A673 (cell line): ENCODE data around the gene VAMP7. TPM values are rescaled to one million over a fixed set of nuclear protein-coding genes. Genes with fewer than 3 reads are reported as not detected.

Experiments used
- BruUV-seq: library from RNA; stranded (reverse); fragments of 400-500 nt; replicated peaks from 2 replicates; lab custom pipeline; 2021; lab: Mats Ljungman, UMichigan
- CTCF ChIA-PET: fragments of 300-600 bp; sonication (Branson Sonifier 250); formaldehyde crosslinking; loops from one replicate; lab custom pipeline; 2022; ENCODE audit warnings: antibody characterized with exemption; lab: Charles Lee
- POLR2A ChIA-PET: fragments of 300-600 bp; sonication (Branson Sonifier 250); formaldehyde crosslinking; loops from one replicate; lab custom pipeline; 2022; ENCODE audit warnings: antibody characterized with exemption; ENCODE audit not compliant: low non-redundant PET; lab: Charles Lee
- DNase-seq: peaks from one replicate; pipeline ENCODE4 v3.0.0-alpha.2; 2015; ENCODE audit warnings: low spot score
- H3K27ac ChIP-seq: fragments of 200-600 bp; sonication (generic); 2 replicates; pipeline ENCODE4 v1.5.1; 2016; ENCODE audit warnings: mixed run types, low read depth, mild to moderate bottlenecking, mixed read lengths, antibody characterized with exemption, low read length; ENCODE audit not compliant: poor library complexity, severe bottlenecking
- H3K27me3 ChIP-seq: fragments of 200-600 bp; sonication (generic); replicated peaks from 2 replicates; pipeline ENCODE4 v1.6.1; 2017; ENCODE audit warnings: mixed run types, low read depth, mild to moderate bottlenecking, mixed read lengths, antibody characterized with exemption, low read length; ENCODE audit not compliant: insufficient read depth, poor library complexity
- H3K36me3 ChIP-seq: fragments of 200-600 bp; sonication (generic); 2 replicates; pipeline ENCODE4 v1.6.1; 2016; ENCODE audit warnings: mixed run types, mild to moderate bottlenecking, mixed read lengths, antibody characterized with exemption, low read length; ENCODE audit not compliant: insufficient read depth, poor library complexity, severe bottlenecking
- H3K4me1 ChIP-seq: fragments of 200-600 bp; sonication (generic); 2 replicates; pipeline ENCODE4 v1.6.1; 2017; ENCODE audit warnings: mixed run types, mild to moderate bottlenecking, mixed read lengths, antibody characterized with exemption, low read length; ENCODE audit not compliant: insufficient read depth, poor library complexity, severe bottlenecking
- H3K4me3 ChIP-seq: fragments of 200-600 bp; sonication (generic); 2 replicates; pipeline ENCODE4 v1.5.1; 2016; ENCODE audit warnings: low read depth, mixed run types, mild to moderate bottlenecking, mixed read lengths, low read length; ENCODE audit not compliant: poor library complexity, severe bottlenecking
- H3K9me3 ChIP-seq: fragments of 200-600 bp; sonication (generic); 2 replicates; pipeline ENCODE4 v1.6.1; 2016; ENCODE audit warnings: mixed run types, low read depth, mild to moderate bottlenecking, mixed read lengths, antibody characterized with exemption, low read length; ENCODE audit not compliant: poor library complexity, severe bottlenecking
- EZH2 ChIP-seq: fragments of 200-600 bp; sonication (generic); IDR thresholded peaks from 2 replicates; pipeline ENCODE4 v1.6.1; 2017; ENCODE audit warnings: borderline replicate concordance, low read depth, mild to moderate bottlenecking, mixed read lengths, antibody characterized with exemption, low read length; ENCODE audit not compliant: poor library complexity, severe bottlenecking
- intact Hi-C: fragments of 100-400 bp; cut with micrococcal nuclease; formaldehyde crosslinking; loops from one replicate; pipeline ENCODE4 v1.10.0; 2022; ENCODE audit not compliant: unreplicated experiment
- total RNA-seq: library from RNA; stranded (reverse); gene quantifications from 2 replicates; pipeline ENCODE4 v1.2.3, GENCODE V29; 2021
- TF ChIP-seq, protein P1 (sequence below): fragments of 300-800, 200-600 bp; sonication (generic); conservative IDR thresholded peaks from 2 replicates; pipeline ENCODE4 v1.5.1; 2017; ENCODE audit warnings: low read depth, mild to moderate bottlenecking, antibody characterized with exemption, low read length, moderate library complexity, mixed read lengths

VAMP7 gene
- total RNA-seq, 1 experiment from 2014 or later = 25.1 TPM

GRCh38 chrX:155962906-155963305 lies 81.8 kb downstream of the VAMP7 start:
- no peaks in the 10 kb centered on the region for H3K36me3 ChIP-seq
- CTCF ChIA-PET = no interaction called here
- no peaks in the 10 kb centered on the region for H3K9me3 ChIP-seq
- no peak for DNase-seq
- TF ChIP-seq, protein P1, sequence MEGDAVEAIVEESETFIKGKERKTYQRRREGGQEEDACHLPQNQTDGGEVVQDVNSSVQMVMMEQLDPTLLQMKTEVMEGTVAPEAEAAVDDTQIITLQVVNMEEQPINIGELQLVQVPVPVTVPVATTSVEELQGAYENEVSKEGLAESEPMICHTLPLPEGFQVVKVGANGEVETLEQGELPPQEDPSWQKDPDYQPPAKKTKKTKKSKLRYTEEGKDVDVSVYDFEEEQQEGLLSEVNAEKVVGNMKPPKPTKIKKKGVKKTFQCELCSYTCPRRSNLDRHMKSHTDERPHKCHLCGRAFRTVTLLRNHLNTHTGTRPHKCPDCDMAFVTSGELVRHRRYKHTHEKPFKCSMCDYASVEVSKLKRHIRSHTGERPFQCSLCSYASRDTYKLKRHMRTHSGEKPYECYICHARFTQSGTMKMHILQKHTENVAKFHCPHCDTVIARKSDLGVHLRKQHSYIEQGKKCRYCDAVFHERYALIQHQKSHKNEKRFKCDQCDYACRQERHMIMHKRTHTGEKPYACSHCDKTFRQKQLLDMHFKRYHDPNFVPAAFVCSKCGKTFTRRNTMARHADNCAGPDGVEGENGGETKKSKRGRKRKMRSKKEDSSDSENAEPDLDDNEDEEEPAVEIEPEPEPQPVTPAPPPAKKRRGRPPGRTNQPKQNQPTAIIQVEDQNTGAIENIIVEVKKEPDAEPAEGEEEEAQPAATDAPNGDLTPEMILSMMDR = no peak
- TF ChIP-seq EZH2 = no peak
- POLR2A ChIA-PET = no interaction called here
- H3K4me3 ChIP-seq = no peak overlapping the region
- H3K27ac ChIP-seq = no peak overlapping the region
- H3K27me3 ChIP-seq = no peaks in the 10 kb centered on the region
- no TSS peak for BruUV-seq
- no peaks in the 10 kb centered on the region for H3K4me1 ChIP-seq
- intact Hi-C loops = no loop called here

- no TSS peak for BruUV-seq
- no peaks in the 10 kb centered on the region for H3K27me3 ChIP-seq
- no peaks in the 10 kb centered on the region for H3K9me3 ChIP-seq
- CTCF ChIA-PET = no interaction called here
- intact Hi-C loops = no loop called here
- H3K36me3 ChIP-seq = no peaks in the 10 kb centered on the region
- TF ChIP-seq, protein P1 = peak; percentile 62
- no peak for TF ChIP-seq EZH2
- no peak overlapping the region for H3K4me3 ChIP-seq
- no peaks in the 10 kb centered on the region for H3K4me1 ChIP-seq
- H3K27ac ChIP-seq = no peak overlapping the region
- POLR2A ChIA-PET = no interaction called here
- DNase-seq = peak; percentile 53
Measured at GRCh38 chrX:155966876-155967275, 85.7 kb downstream of the VAMP7 start.

DNA sequence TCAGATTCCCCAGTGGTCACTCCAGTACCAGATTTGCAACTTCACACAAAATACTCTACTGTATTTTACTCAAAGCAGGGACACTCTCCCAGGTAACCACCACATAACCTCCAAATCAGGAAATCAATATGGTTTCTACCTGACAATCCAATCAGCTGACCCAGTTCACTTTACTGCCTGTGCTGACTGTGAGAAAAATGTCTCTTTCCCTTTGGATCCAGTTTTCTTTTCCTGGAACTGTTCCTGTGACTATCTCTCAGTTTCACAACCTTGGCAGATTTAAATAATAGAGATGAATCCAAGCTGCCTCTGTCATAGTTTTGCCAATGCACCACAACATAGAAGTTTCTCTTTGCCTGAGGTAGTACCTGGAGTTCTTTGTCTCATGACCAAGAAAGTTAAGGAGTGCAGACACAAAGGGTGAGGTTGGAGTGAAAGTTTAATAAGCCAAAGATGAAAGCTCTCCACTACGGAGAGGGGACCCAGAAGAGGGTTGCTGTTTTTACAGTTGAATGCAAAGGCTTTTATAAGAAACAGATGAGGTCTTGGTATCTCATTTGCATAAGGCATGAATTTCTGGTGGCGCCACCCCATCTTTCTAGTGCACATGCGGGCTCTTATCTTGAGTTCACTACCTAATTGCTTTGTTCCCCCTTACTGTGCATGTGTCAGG lies 86.6 kb downstream of the VAMP7 start:
- H3K27me3 ChIP-seq = no peaks in the 10 kb centered on the region
- no peaks in the 10 kb centered on the region for H3K4me1 ChIP-seq
- no peaks in the 10 kb centered on the region for H3K9me3 ChIP-seq
- no peak for DNase-seq
- CTCF ChIA-PET = no interaction called here
- H3K4me3 ChIP-seq = no peak overlapping the region
- TF ChIP-seq, protein P1 = no peak
- TF ChIP-seq EZH2 = no peak
- no peaks in the 10 kb centered on the region for H3K36me3 ChIP-seq
- BruUV-seq = no TSS peak
- no peak overlapping the region for H3K27ac ChIP-seq
- intact Hi-C loops = no loop called here
- POLR2A ChIA-PET = no interaction called here
